Gastroesophageal sphincter (tissue), 4 donors: ENCODE data around the gene PAXX. TPM values are rescaled to one million over a fixed set of nuclear protein-coding genes. Genes with fewer than 3 reads are reported as not detected.

Experiments used
- ATAC-seq: fragments of 150-250 bp; one replicate; pipeline ENCODE4 v1.9.1; 2016; ENCODE audit warnings: mild to moderate bottlenecking, moderate library complexity
- H3K27ac ChIP-seq, 4 donors: fragments of 200-600 bp; sonication (generic) in 3 of 4; 1 replicate in 3 of 4; 2 replicates in 1 of 4; pipeline ENCODE4 v1.5.1; 2016 to 2019
- H3K27me3 ChIP-seq: fragments of 200-600 bp; sonication (generic); one replicate; pipeline ENCODE4 v1.5.1; 2019
- H3K36me3 ChIP-seq, 2 donors: fragments of 200-600 bp; sonication (generic); one replicate each; pipeline ENCODE4 v1.5.1; 2019; ENCODE audit warnings: control low read depth in 1 of 2
- H3K4me1 ChIP-seq, 3 donors: fragments of 200-600 bp; sonication (generic); 1 replicate in 2 of 3; 2 replicates in 1 of 3; pipeline ENCODE4 v1.5.1; 2016 to 2019; ENCODE audit warnings: control low read depth in 2 of 3
- H3K4me3 ChIP-seq, 2 donors: fragments of 200-600 bp; sonication (generic); one replicate each; pipeline ENCODE4 v1.5.1; 2019; ENCODE audit warnings: mild to moderate bottlenecking in 1 of 2, moderate library complexity in 1 of 2
- H3K9me3 ChIP-seq, 3 donors: fragments of 200-600 bp; sonication (generic); one replicate each; pipeline ENCODE4 v1.5.1; 2017 to 2019; ENCODE audit warnings: control low read depth in 2 of 3
- CTCF ChIP-seq, 4 experiments: fragments of 200-600 bp in 2 of 4; fragments of 450-650 bp in 2 of 4; sonication (generic) in 1 of 4; IDR thresholded peaks; one replicate each; pipeline ENCODE4 v1.5.1; 2017 to 2019; ENCODE audit warnings: antibody characterized with exemption in 4 of 4, mild to moderate bottlenecking in 2 of 4, moderate library complexity in 2 of 4
- EP300 ChIP-seq: sonication (generic); formaldehyde crosslinking; IDR thresholded peaks from one replicate; pipeline ENCODE4 v1.6.1; 2017; ENCODE audit warnings: antibody characterized with exemption, mild to moderate bottlenecking
- POLR2A ChIP-seq, 2 donors: fragments of 450-650 bp; IDR thresholded peaks; one replicate each; pipeline ENCODE4 v1.6.1; 2017; ENCODE audit warnings: antibody characterized with exemption in 2 of 2, mild to moderate bottlenecking in 2 of 2, moderate library complexity in 1 of 2
- POLR2AphosphoS5 ChIP-seq: sonication (generic); formaldehyde crosslinking; IDR thresholded peaks from one replicate; pipeline ENCODE4 v1.6.1; 2017; ENCODE audit warnings: antibody characterized with exemption
- WGBS, 2 donors: methylation state at CpG; one replicate each; pipeline ENCODE4 v1.1.5; 2018; ENCODE audit warnings: low coverage in 1 of 2; 5-methylcytosine and 5-hydroxymethylcytosine counted together
- total RNA-seq, 4 donors: library from RNA; depleted of rRNA; stranded (reverse); fragments of >200 nt; gene quantifications; one replicate each; pipeline ENCODE4 v1.1.0, GENCODE V29; 2016

Gene PAXX
- total RNA-seq, 4 donors from 2014 or later: 24.2 to 42.6 (median 36.1) TPM

- no peak for ATAC-seq
- WGBS, 2 donors: no CpG with 5 or more reads among the region's 21 CpGs
- no peaks in the 10 kb centered on the region for H3K9me3 ChIP-seq
- TF ChIP-seq POLR2A (IDR thresholded peaks at IDR 0.05): no peak
- no peak for TF ChIP-seq EP300
- no peak for TF ChIP-seq CTCF (IDR thresholded peaks at IDR 0.05)
- no peak for TF ChIP-seq POLR2AphosphoS5
- H3K27ac ChIP-seq: no peak overlapping the region
- H3K36me3 ChIP-seq: peaks cover 0 to 98% of the 10 kb centered on the region in 2 donors
- H3K27me3 ChIP-seq: no peaks in the 10 kb centered on the region
- H3K4me1 ChIP-seq: no peaks in the 10 kb centered on the region
- no peak overlapping the region for H3K4me3 ChIP-seq
Observed at GRCh38 chr9:137015976-137016375, 23.8 kb downstream of the PAXX start.

- no peak for ATAC-seq
- Histone ChIP-seq H3K4me1 (no peaks in the 10 kb centered on the region), H3K27me3 (no peaks in the 10 kb centered on the region), H3K9me3 (no peaks in the 10 kb centered on the region), H3K36me3 (peaks cover 0 to 98% of the 10 kb centered on the region in 2 donors), H3K27ac (no peak overlapping the region), H3K4me3 (no peak overlapping the region)
- no peak for TF ChIP-seq EP300
- TF ChIP-seq CTCF (IDR thresholded peaks at IDR 0.05): no peak
- no peak for TF ChIP-seq POLR2AphosphoS5
- TF ChIP-seq POLR2A (IDR thresholded peaks at IDR 0.05): no peak
- no CpG with 5 or more reads among the region's 16 CpGs for WGBS, 2 donors
Observed at GRCh38 chr9:137016436-137016835, 24.2 kb downstream of the PAXX start.

- 96% methylated on average over 11 of the region's 28 CpGs; no CpG with 5 or more reads in 1 of the 2 donors for WGBS, 2 donors
- H3K9me3 ChIP-seq: no peaks in the 10 kb centered on the region
- H3K36me3 ChIP-seq: peaks cover 0 to 95% of the 10 kb centered on the region in 2 donors
- no peaks in the 10 kb centered on the region for H3K4me1 ChIP-seq
- H3K27me3 ChIP-seq: no peaks in the 10 kb centered on the region
- H3K4me3 ChIP-seq: no peak overlapping the region
- H3K27ac ChIP-seq: no peak overlapping the region
- no peak for ATAC-seq
- TF ChIP-seq POLR2A (IDR thresholded peaks at IDR 0.05) (no peak), CTCF (IDR thresholded peaks at IDR 0.05) (no peak), POLR2AphosphoS5 (no peak), EP300 (no peak)
Observed at GRCh38 chr9:137017071-137017470, 24.8 kb downstream of the PAXX start.

GRCh38 chr9:137017791-137018497 lies 25.7 kb downstream of the PAXX start:
- no peaks in the 10 kb centered on the region for H3K4me1 ChIP-seq
- no peaks in the 10 kb centered on the region for H3K9me3 ChIP-seq
- TF ChIP-seq EP300 (no peak), CTCF (IDR thresholded peaks at IDR 0.05) (no peak), POLR2AphosphoS5 (no peak), POLR2A (IDR thresholded peaks at IDR 0.05) (no peak)
- no peaks in the 10 kb centered on the region for H3K27me3 ChIP-seq
- no peak for ATAC-seq
- no peak overlapping the region for H3K4me3 ChIP-seq
- H3K36me3 ChIP-seq: peaks cover 0 to 86% of the 10 kb centered on the region in 2 donors
- WGBS, 2 donors: 84% methylated on average over 5 of the region's 45 CpGs; no CpG with 5 or more reads in 1 of the 2 donors
- H3K27ac ChIP-seq: no peak overlapping the region
